IMR-90 (cell line): Measurements from ENCODE around the gene RIMS3. TPM values are rescaled to one million over a fixed set of nuclear protein-coding genes. Genes with fewer than 3 reads are reported as not detected.

Experiments used
- ATAC-seq: fragments of 200-7000 bp; cut with Tn5 transposase; 2 replicates; pipeline ENCODE4 v1.9.1; 2020; ENCODE audit warnings: low read depth, mild to moderate bottlenecking, moderate library complexity
- BruUV-seq: library from RNA; stranded (reverse); fragments of 400-500 nt; replicated peaks from 2 replicates; lab custom pipeline; 2021; lab: Mats Ljungman, UMichigan
- CTCF ChIA-PET: fragments of 300-600 bp; formaldehyde crosslinking; extraction: SDS; loops from one replicate; lab custom pipeline; 2021; ENCODE audit warnings: antibody characterized with exemption; lab: Yijun Ruan, JAX
- POLR2A ChIA-PET: fragments of 300-600 bp; sonication (Branson Sonifier 250); formaldehyde crosslinking; loops from one replicate; lab custom pipeline; 2022; ENCODE audit warnings: antibody characterized with exemption; ENCODE audit not compliant: unreplicated experiment; lab: Charles Lee
- DNase-seq: peaks from one replicate; pipeline ENCODE4 v3.0.0; 2013
- H2AFZ ChIP-seq: replicated peaks from 2 replicates; pipeline ENCODE3; 2013; ENCODE audit warnings: low read length, mild to moderate bottlenecking; ENCODE audit not compliant: poor library complexity
- H2AK5ac ChIP-seq: 2 replicates; pipeline ENCODE4 v1.6.1; 2013; ENCODE audit warnings: low read depth, low read length, inconsistent platforms
- H2AK9ac ChIP-seq: replicated peaks from 2 replicates; pipeline ENCODE3; 2013; ENCODE audit warnings: mild to moderate bottlenecking, low read depth, low read length, moderate library complexity; ENCODE audit not compliant: poor library complexity
- H2BK120ac ChIP-seq: 2 replicates; pipeline ENCODE4 v1.6.1; 2013; ENCODE audit warnings: low read depth, low read length, inconsistent platforms
- H2BK15ac ChIP-seq: 3 replicates; pipeline ENCODE4 v1.6.1; 2013; ENCODE audit warnings: low read depth, low read length, inconsistent platforms
- H2BK20ac ChIP-seq: 2 replicates; pipeline ENCODE4 v1.6.1; 2013; ENCODE audit warnings: low read depth, mild to moderate bottlenecking, inconsistent platforms, low read length, moderate library complexity
- H2BK5ac ChIP-seq: 2 replicates; pipeline ENCODE4 v1.6.1; 2013; ENCODE audit warnings: mild to moderate bottlenecking, low read depth, low read length, inconsistent platforms; ENCODE audit not compliant: poor library complexity, severe bottlenecking
- H3K14ac ChIP-seq: replicated peaks from 2 replicates; pipeline ENCODE4 v1.6.1; 2013; ENCODE audit warnings: low read depth, low read length, inconsistent platforms
- H3K18ac ChIP-seq: 2 replicates; pipeline ENCODE4 v1.6.1; 2013; ENCODE audit warnings: low read depth, low read length, control low read depth
- H3K23ac ChIP-seq: 2 replicates; pipeline ENCODE4 v1.6.1; 2013; ENCODE audit warnings: low read depth, low read length, inconsistent platforms
- H3K27ac ChIP-seq: 2 replicates; pipeline ENCODE4 v1.5.1; 2013; ENCODE audit warnings: mild to moderate bottlenecking, control low read depth, low read length; ENCODE audit not compliant: insufficient read depth
- H3K27me3 ChIP-seq: 2 replicates; pipeline ENCODE4 v1.6.1; 2013; ENCODE audit warnings: low read length; ENCODE audit not compliant: control insufficient read depth, insufficient read depth
- H3K36me3 ChIP-seq: 2 replicates; pipeline ENCODE4 v1.6.1; 2013; ENCODE audit warnings: low read length, mixed read lengths; ENCODE audit not compliant: control insufficient read depth, insufficient read depth
- H3K4ac ChIP-seq: 2 replicates; pipeline ENCODE4 v1.6.1; 2013; ENCODE audit warnings: low read depth, low read length, inconsistent platforms
- H3K4me1 ChIP-seq: 2 replicates; pipeline ENCODE4 v1.6.1; 2013; ENCODE audit warnings: low read length, mixed read lengths; ENCODE audit not compliant: control insufficient read depth, insufficient read depth
- H3K4me2 ChIP-seq: 2 replicates; pipeline ENCODE4 v1.6.1; 2013; ENCODE audit warnings: low read depth, mild to moderate bottlenecking, control low read depth, low read length, moderate library complexity
- H3K4me3 ChIP-seq: 2 replicates; pipeline ENCODE4 v1.5.1; 2013; ENCODE audit warnings: low read depth, mild to moderate bottlenecking, control low read depth, low read length, moderate library complexity; ENCODE audit not compliant: insufficient read depth
- H3K56ac ChIP-seq: 2 replicates; pipeline ENCODE4 v1.6.1; 2013; ENCODE audit warnings: low read length, inconsistent platforms; ENCODE audit not compliant: insufficient read depth; ENCODE audit errors: extremely low read depth
- H3K79me1 ChIP-seq, 2 experiments: 2 replicates each; pipeline ENCODE4 v1.6.1; 2013; ENCODE audit warnings: low read length in 2 of 2, inconsistent platforms in 1 of 2, low read depth in 1 of 2
- H3K9ac ChIP-seq: 2 replicates; pipeline ENCODE4 v1.6.1; 2013; ENCODE audit warnings: low read depth, low read length, control low read depth
- H3K9me1 ChIP-seq: 2 replicates; pipeline ENCODE4 v1.6.1; 2013; ENCODE audit warnings: low read length, inconsistent platforms; ENCODE audit not compliant: insufficient read depth
- H3K9me3 ChIP-seq: 2 replicates; pipeline ENCODE4 v1.6.1; 2013; ENCODE audit warnings: low read length; ENCODE audit not compliant: control insufficient read depth, insufficient read depth
- H4K20me1 ChIP-seq: 2 replicates; pipeline ENCODE4 v1.6.1; 2013; ENCODE audit warnings: low read length, inconsistent platforms; ENCODE audit not compliant: insufficient read depth
- H4K5ac ChIP-seq: 2 replicates; pipeline ENCODE4 v1.6.1; 2013; ENCODE audit warnings: mild to moderate bottlenecking, low read depth, low read length, control low read depth
- H4K8ac ChIP-seq, 2 experiments: 2 replicates each; pipeline ENCODE4 v1.6.1; 2013; ENCODE audit warnings: low read depth in 2 of 2, low read length in 2 of 2, control low read depth in 1 of 2, inconsistent platforms in 1 of 2
- H4K91ac ChIP-seq: 2 replicates; pipeline ENCODE4 v1.6.1; 2013; ENCODE audit warnings: low read depth, low read length, inconsistent platforms; ENCODE audit not compliant: insufficient read depth
- BHLHE40 ChIP-seq: fragments of 150-350 bp; IDR thresholded peaks from 2 replicates; pipeline ENCODE4 v1.6.1; 2016; ENCODE audit warnings: mild to moderate bottlenecking, low read depth, low read length
- MAZ ChIP-seq: IDR thresholded peaks from 2 replicates; pipeline ENCODE4 v1.6.1; 2012; ENCODE audit warnings: low read depth, mild to moderate bottlenecking, low read length, improper control_type of control experiment, moderate library complexity, borderline replicate concordance
- RFX5 ChIP-seq: IDR thresholded peaks from 2 replicates; pipeline ENCODE4 v1.8.0; 2012; ENCODE audit warnings: low read depth, mild to moderate bottlenecking, low read length, moderate library complexity
- SMC3 ChIP-seq: fragments of 150-350 bp; IDR thresholded peaks from 2 replicates; pipeline ENCODE4 v1.6.1; 2016; ENCODE audit warnings: low read depth, mild to moderate bottlenecking, antibody characterized with exemption, low read length, moderate library complexity
- WGBS, 2 experiments: methylation state at CpG; one replicate each; pipeline versions ENCODE4 v1.1.5 to v1.1.7; 2013; ENCODE audit warnings: missing lambda C conversion rate in 2 of 2; ENCODE audit not compliant: insufficient read length in 1 of 2; ENCODE audit errors: extremely low coverage in 2 of 2; 5-methylcytosine and 5-hydroxymethylcytosine counted together
- dilution Hi-C: fragments of 300-500 bp; cut with HindIII; formaldehyde crosslinking; loops from one replicate; pipeline ENCODE4 v1.14.3; 2018; ENCODE audit warnings: low sequenced_read_pairs; ENCODE audit not compliant: unreplicated experiment
- in situ Hi-C: fragments of 300-500 bp; cut with MboI; formaldehyde crosslinking; loops from 3 replicates; pipeline ENCODE4 v1.14.3; 2019; ENCODE audit warnings: low sequenced_read_pairs, inconsistent platforms, mixed read lengths
- intact Hi-C: fragments of 100-400 bp; cut with micrococcal nuclease; formaldehyde crosslinking; loops from 2 replicates; pipeline ENCODE4 v1.10.0; 2022
- polyA plus RNA-seq, 3 experiments: library from polyadenylated mRNA; depleted of rRNA; stranded (reverse); fragments of >200 nt; gene quantifications; 2 replicates each; pipeline ENCODE4 v1.2.3, GENCODE V29; 2012; ENCODE audit warnings: low replicate concordance in 1 of 3
- total RNA-seq: library from RNA; depleted of rRNA; stranded (reverse); fragments of >200 nt; gene quantifications from 2 replicates; pipeline ENCODE4 v1.2.3, GENCODE V29; 2012
- TF ChIP-seq, protein P1 (sequence below): fragments of 150-350 bp; IDR thresholded peaks from 2 replicates; pipeline ENCODE4 v1.6.1; 2017; ENCODE audit warnings: mild to moderate bottlenecking, antibody characterized with exemption, low read length, low read depth
- TF ChIP-seq, protein P2 (sequence below): fragments of 150-350 bp; IDR thresholded peaks from 2 replicates; pipeline ENCODE4 v1.6.1; 2016; ENCODE audit warnings: low read depth, mild to moderate bottlenecking, low read length, moderate library complexity, borderline replicate concordance

The RIMS3 gene
- total and polyA plus RNA-seq, 2 of the 4 experiments (the other 2 are of a cell fraction) = 0.10 to 0.36 TPM

DNA sequence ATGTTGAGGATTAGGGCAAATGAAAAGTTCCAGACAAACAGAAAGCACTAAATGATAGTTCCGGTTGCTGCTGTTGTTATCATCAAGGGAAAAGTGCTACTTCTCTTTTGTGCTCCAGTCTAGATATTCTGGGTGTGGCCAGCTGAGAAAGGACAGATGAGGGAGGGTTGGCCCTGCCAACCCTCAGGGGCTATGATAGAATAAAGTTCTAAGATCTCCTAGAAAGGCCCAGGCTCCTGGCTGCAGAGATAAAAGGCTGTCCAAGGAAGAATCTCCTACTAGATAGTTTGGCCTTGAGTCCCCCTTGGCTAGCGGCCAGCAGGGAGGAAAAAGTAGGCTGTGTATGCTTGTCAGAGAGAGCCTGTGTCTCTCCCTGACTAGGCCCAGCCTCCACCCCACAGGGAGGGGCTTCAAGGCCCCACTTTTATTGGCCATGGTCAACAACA lies 31.5 kb downstream of the RIMS3 start:
- H3K4me3 ChIP-seq = no peak overlapping the region
- ATAC-seq (no peak), DNase-seq (no peak)
- H2BK5ac ChIP-seq = no peak overlapping the region
- no peak overlapping the region for H3K27ac ChIP-seq
- H3K9ac ChIP-seq = no peak overlapping the region
- POLR2A ChIA-PET = no interaction called here
- H3K18ac ChIP-seq = no peak overlapping the region
- no peak overlapping the region for H4K5ac ChIP-seq
- H3K4me2 ChIP-seq = no peak overlapping the region
- H3K4me1 ChIP-seq = no peaks in the 10 kb centered on the region
- CTCF ChIA-PET = no interaction called here
- H4K91ac ChIP-seq = no peak overlapping the region
- no peak overlapping the region for H2AK9ac ChIP-seq
- H3K14ac ChIP-seq = no peak overlapping the region
- H2AFZ ChIP-seq = no peak overlapping the region
- H3K27me3 ChIP-seq = peaks cover 6% of the 10 kb centered on the region; the same call in 1 of the 2 replicates
- in situ Hi-C loops = loop anchor here (25.0 kb wide), 1 partner anchor 328 kb away; no protein-coding TSS in a partner anchor
- no peak overlapping the region for H4K8ac ChIP-seq
- H2BK120ac ChIP-seq = no peak overlapping the region
- H2AK5ac ChIP-seq = no peak overlapping the region
- H2BK20ac ChIP-seq = no peak overlapping the region
- H3K56ac ChIP-seq = no peak overlapping the region
- intact Hi-C loops = no loop called here
- TF ChIP-seq, protein P1, sequence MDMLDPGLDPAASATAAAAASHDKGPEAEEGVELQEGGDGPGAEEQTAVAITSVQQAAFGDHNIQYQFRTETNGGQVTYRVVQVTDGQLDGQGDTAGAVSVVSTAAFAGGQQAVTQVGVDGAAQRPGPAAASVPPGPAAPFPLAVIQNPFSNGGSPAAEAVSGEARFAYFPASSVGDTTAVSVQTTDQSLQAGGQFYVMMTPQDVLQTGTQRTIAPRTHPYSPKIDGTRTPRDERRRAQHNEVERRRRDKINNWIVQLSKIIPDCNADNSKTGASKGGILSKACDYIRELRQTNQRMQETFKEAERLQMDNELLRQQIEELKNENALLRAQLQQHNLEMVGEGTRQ = no peak
- TF ChIP-seq BHLHE40 (no peak), MAZ (no peak), SMC3 (no peak), RFX5 (no peak)
- TF ChIP-seq, protein P2, sequence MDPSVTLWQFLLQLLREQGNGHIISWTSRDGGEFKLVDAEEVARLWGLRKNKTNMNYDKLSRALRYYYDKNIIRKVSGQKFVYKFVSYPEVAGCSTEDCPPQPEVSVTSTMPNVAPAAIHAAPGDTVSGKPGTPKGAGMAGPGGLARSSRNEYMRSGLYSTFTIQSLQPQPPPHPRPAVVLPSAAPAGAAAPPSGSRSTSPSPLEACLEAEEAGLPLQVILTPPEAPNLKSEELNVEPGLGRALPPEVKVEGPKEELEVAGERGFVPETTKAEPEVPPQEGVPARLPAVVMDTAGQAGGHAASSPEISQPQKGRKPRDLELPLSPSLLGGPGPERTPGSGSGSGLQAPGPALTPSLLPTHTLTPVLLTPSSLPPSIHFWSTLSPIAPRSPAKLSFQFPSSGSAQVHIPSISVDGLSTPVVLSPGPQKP = no peak
- H4K20me1 ChIP-seq = no peaks in the 10 kb centered on the region; the same call in 1 of the 2 replicates
- dilution Hi-C loops = no loop called here
- no peaks in the 10 kb centered on the region for H3K9me3 ChIP-seq
- H3K9me1 ChIP-seq = no peaks in the 10 kb centered on the region
- no peaks in the 10 kb centered on the region for H3K79me1 ChIP-seq
- BruUV-seq = no TSS peak
- H2BK15ac ChIP-seq = no peak overlapping the region
- H3K23ac ChIP-seq = no peak overlapping the region
- WGBS, 2 experiments = no CpG with 5 or more reads among the region's 2 CpGs
- no peak overlapping the region for H3K4ac ChIP-seq
- no peaks in the 10 kb centered on the region for H3K36me3 ChIP-seq
